Panc1 (cell line): ENCODE results near the gene AFM. TPM values are rescaled to one million over a fixed set of nuclear protein-coding genes. Genes with fewer than 3 reads are reported as not detected.

Source experiments
- ATAC-seq: fragments of 200-7000 bp; cut with Tn5 transposase; 2 replicates; pipeline ENCODE4 v1.9.1; 2020; ENCODE audit warnings: mild to moderate bottlenecking, moderate library complexity
- BruUV-seq: library from RNA; stranded (reverse); fragments of 400-500 nt; replicated peaks from 2 replicates; lab custom pipeline; 2021; lab: Mats Ljungman, UMichigan
- CTCF ChIA-PET: fragments of 300-600 bp; sonication (Branson Sonifier 250); formaldehyde crosslinking; loops from one replicate; lab custom pipeline; 2022; ENCODE audit warnings: antibody characterized with exemption; lab: Charles Lee
- POLR2A ChIA-PET: fragments of 300-600 bp; sonication (Branson Sonifier 250); formaldehyde crosslinking; loops from one replicate; lab custom pipeline; 2022; ENCODE audit warnings: antibody characterized with exemption; lab: Charles Lee
- DNase-seq: peaks from one replicate; pipeline ENCODE4 v3.0.0-alpha.2; 2010; ENCODE audit warnings: low read depth, low spot score
- H3K27ac ChIP-seq: 2 replicates; pipeline ENCODE4 v1.5.1; 2011; ENCODE audit warnings: mild to moderate bottlenecking, low read length, inconsistent platforms
- H3K27me3 ChIP-seq: fragments of 200-500 bp; sonication (Bioruptor generic); 2 replicates; pipeline ENCODE4 v1.6.0; 2014; ENCODE audit warnings: low read length, inconsistent platforms; ENCODE audit not compliant: control insufficient read depth, insufficient read depth
- H3K36me3 ChIP-seq: fragments of 200-500 bp; sonication (Bioruptor generic); 2 replicates; pipeline ENCODE4 v1.5.1; 2014; ENCODE audit warnings: inconsistent platforms, mild to moderate bottlenecking, low read length, moderate library complexity; ENCODE audit not compliant: control insufficient read depth, insufficient read depth
- H3K4me1 ChIP-seq: 2 replicates; pipeline ENCODE4 v1.5.1; 2011; ENCODE audit warnings: inconsistent platforms, mild to moderate bottlenecking, low read length, moderate library complexity; ENCODE audit not compliant: control insufficient read depth, insufficient read depth
- H3K4me3 ChIP-seq, 2 experiments: 2 replicates each; pipeline ENCODE4 v1.5.1; 2011 to 2012; ENCODE audit warnings: low read depth in 2 of 2, low read length in 2 of 2, mild to moderate bottlenecking in 2 of 2, inconsistent platforms in 1 of 2, moderate library complexity in 1 of 2
- H3K9me3 ChIP-seq: fragments of 200-500 bp; sonication (Bioruptor generic); 2 replicates; pipeline ENCODE4 v1.5.1; 2014; ENCODE audit warnings: low read depth, mild to moderate bottlenecking, inconsistent platforms, low read length, moderate library complexity; ENCODE audit not compliant: control insufficient read depth, insufficient read depth
- POLR2AphosphoS5 ChIP-seq: IDR thresholded peaks from 2 replicates; pipeline ENCODE4 v1.6.1; 2012; ENCODE audit warnings: mild to moderate bottlenecking, low read depth, low read length, moderate library complexity
- SIN3A ChIP-seq: IDR thresholded peaks from 2 replicates; pipeline ENCODE4 v1.6.1; 2012; ENCODE audit warnings: low read depth, mild to moderate bottlenecking, low read length, moderate library complexity, borderline replicate concordance; ENCODE audit not compliant: insufficient read depth
- TCF7L2 ChIP-seq: IDR thresholded peaks from 2 replicates; pipeline ENCODE4 v1.6.1; 2011; ENCODE audit warnings: mild to moderate bottlenecking, low read depth, low read length, inconsistent platforms
- in situ Hi-C: cut with HindIII; loops from 2 replicates; pipeline ENCODE4 v1.10.0; 2016; ENCODE audit warnings: low sequenced_read_pairs, low pct_unique_long_range_greater_than_20kb
- intact Hi-C: fragments of 100-400 bp; cut with micrococcal nuclease; formaldehyde crosslinking; loops from one replicate; pipeline ENCODE4 v1.10.0; 2022; ENCODE audit not compliant: unreplicated experiment
- total RNA-seq: library from RNA; stranded (reverse); gene quantifications from one replicate; pipeline ENCODE4 v1.2.1, GENCODE V29; 2021; ENCODE audit not compliant: unreplicated experiment
- TF ChIP-seq, protein P1 (sequence below), 2 experiments: IDR thresholded peaks; 2 replicates each; pipeline ENCODE4 v1.6.1; 2011 to 2012; ENCODE audit warnings: low read depth in 2 of 2, control low read depth in 1 of 2, low read length in 1 of 2, mild to moderate bottlenecking in 1 of 2, moderate library complexity in 1 of 2; ENCODE audit not compliant: insufficient read depth in 1 of 2
- TF ChIP-seq, protein P2 (sequence below): fragments of 450-650 bp; IDR thresholded peaks from 2 replicates; pipeline ENCODE4 v1.5.1; 2017; ENCODE audit warnings: mild to moderate bottlenecking

The AFM gene
- total RNA-seq, 1 experiment from 2014 or later = not detected

DNA sequence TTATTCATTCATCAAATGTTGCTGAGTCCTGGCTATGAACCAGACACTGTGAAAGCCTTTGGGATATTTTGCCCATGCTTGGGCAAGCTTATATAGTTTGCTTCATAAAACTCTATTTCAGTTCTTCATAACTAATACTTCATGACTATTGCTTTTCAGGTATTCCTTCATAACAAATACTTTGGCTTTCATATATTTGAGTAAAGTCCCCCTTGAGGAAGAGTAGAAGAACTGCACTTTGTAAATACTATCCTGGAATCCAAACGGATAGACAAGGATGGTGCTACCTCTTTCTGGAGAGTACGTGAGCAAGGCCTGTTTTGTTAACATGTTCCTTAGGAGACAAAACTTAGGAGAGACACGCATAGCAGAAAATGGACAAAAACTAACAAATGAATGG lies 47.2 kb upstream of the AFM start:
- Histone ChIP-seq H3K4me3 (no peak overlapping the region), H3K36me3 (no peaks in the 10 kb centered on the region), H3K9me3 (no peaks in the 10 kb centered on the region), H3K4me1 (no peaks in the 10 kb centered on the region), H3K27me3 (no peaks in the 10 kb centered on the region; the same call in 1 of the 2 replicates), H3K27ac (no peak overlapping the region)
- in situ Hi-C loops = no loop called here
- ChIA-PET CTCF (no interaction called here), POLR2A (no interaction called here)
- no peak for DNase-seq
- TF ChIP-seq, protein P1, sequence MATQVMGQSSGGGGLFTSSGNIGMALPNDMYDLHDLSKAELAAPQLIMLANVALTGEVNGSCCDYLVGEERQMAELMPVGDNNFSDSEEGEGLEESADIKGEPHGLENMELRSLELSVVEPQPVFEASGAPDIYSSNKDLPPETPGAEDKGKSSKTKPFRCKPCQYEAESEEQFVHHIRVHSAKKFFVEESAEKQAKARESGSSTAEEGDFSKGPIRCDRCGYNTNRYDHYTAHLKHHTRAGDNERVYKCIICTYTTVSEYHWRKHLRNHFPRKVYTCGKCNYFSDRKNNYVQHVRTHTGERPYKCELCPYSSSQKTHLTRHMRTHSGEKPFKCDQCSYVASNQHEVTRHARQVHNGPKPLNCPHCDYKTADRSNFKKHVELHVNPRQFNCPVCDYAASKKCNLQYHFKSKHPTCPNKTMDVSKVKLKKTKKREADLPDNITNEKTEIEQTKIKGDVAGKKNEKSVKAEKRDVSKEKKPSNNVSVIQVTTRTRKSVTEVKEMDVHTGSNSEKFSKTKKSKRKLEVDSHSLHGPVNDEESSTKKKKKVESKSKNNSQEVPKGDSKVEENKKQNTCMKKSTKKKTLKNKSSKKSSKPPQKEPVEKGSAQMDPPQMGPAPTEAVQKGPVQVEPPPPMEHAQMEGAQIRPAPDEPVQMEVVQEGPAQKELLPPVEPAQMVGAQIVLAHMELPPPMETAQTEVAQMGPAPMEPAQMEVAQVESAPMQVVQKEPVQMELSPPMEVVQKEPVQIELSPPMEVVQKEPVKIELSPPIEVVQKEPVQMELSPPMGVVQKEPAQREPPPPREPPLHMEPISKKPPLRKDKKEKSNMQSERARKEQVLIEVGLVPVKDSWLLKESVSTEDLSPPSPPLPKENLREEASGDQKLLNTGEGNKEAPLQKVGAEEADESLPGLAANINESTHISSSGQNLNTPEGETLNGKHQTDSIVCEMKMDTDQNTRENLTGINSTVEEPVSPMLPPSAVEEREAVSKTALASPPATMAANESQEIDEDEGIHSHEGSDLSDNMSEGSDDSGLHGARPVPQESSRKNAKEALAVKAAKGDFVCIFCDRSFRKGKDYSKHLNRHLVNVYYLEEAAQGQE (IDR thresholded peaks at IDR 0.05; ENCODE audit: insufficient read depth in 1 of 2, low read depth in 2 of 2, low read length in 1 of 2) = no peak
- TF ChIP-seq, protein P2, sequence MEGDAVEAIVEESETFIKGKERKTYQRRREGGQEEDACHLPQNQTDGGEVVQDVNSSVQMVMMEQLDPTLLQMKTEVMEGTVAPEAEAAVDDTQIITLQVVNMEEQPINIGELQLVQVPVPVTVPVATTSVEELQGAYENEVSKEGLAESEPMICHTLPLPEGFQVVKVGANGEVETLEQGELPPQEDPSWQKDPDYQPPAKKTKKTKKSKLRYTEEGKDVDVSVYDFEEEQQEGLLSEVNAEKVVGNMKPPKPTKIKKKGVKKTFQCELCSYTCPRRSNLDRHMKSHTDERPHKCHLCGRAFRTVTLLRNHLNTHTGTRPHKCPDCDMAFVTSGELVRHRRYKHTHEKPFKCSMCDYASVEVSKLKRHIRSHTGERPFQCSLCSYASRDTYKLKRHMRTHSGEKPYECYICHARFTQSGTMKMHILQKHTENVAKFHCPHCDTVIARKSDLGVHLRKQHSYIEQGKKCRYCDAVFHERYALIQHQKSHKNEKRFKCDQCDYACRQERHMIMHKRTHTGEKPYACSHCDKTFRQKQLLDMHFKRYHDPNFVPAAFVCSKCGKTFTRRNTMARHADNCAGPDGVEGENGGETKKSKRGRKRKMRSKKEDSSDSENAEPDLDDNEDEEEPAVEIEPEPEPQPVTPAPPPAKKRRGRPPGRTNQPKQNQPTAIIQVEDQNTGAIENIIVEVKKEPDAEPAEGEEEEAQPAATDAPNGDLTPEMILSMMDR = peak; percentile 24; the same call in 1 of the 2 replicates
- TF ChIP-seq TCF7L2 = no peak
- no peak for TF ChIP-seq POLR2AphosphoS5
- TF ChIP-seq SIN3A = no peak
- no peak for ATAC-seq
- intact Hi-C loops = no loop called here
- no TSS peak for BruUV-seq

DNA sequence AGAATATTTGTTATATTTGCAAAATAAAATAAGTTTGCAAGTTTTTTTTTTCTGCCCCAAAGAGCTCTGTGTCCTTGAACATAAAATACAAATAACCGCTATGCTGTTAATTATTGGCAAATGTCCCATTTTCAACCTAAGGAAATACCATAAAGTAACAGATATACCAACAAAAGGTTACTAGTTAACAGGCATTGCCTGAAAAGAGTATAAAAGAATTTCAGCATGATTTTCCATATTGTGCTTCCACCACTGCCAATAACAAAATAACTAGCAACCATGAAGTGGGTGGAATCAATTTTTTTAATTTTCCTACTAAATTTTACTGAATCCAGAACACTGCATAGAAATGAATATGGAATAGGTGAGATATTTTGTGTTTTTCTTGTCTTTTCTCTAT lies 45.6 kb upstream of the AFM start, which contains the start of gene AFP:
Gene AFP, plus strand, starts transcription at position 238 of the 400 bp plus-strand sequence. Its CDS starts 42 bp downstream, at position 280.
- DNase-seq (no peak), ATAC-seq (no peak)
- no TSS peak for BruUV-seq
- intact Hi-C loops (no loop called here), in situ Hi-C loops (no loop called here)
- Histone ChIP-seq H3K9me3 (no peaks in the 10 kb centered on the region), H3K27me3 (no peaks in the 10 kb centered on the region; the same call in 1 of the 2 replicates), H3K4me3 (no peak within 1 kb of the TSS), H3K27ac (no peak within 1 kb of the TSS), H3K4me1 (no peaks in the 10 kb centered on the region), H3K36me3 (no peaks in the 10 kb centered on the region)
- ChIA-PET CTCF (no interaction called here), POLR2A (no interaction called here)
- TF ChIP-seq, protein P2 = no peak
- TF ChIP-seq POLR2AphosphoS5 (no peak), TCF7L2 (no peak), SIN3A (no peak)
- TF ChIP-seq, protein P1 (IDR thresholded peaks at IDR 0.05; ENCODE audit: insufficient read depth in 1 of 2, low read depth in 2 of 2, low read length in 1 of 2) = no peak
